ENCODE data around the gene SLC38A4. TPM values are rescaled to one million over a fixed set of nuclear protein-coding genes. Genes with fewer than 3 reads are reported as not detected.

Gene SLC38A4
- polyA plus RNA-seq, 1 of the 3 experiments (the other 2 are of a cell fraction): 66.7 TPM

GRCh38 chr12:46801293-46801692 is 24.5 kb downstream of the SLC38A4 start (continued):
- TF ChIP-seq REST (IDR thresholded peaks at IDR 0.05; ENCODE audit: low read depth, low read length): no peak
- TF ChIP-seq TCF12 (IDR thresholded peaks at IDR 0.05): no peak
- no peak for TF ChIP-seq RCOR1 (IDR thresholded peaks at IDR 0.05; ENCODE audit: low read length)
- TF ChIP-seq USF1 (IDR thresholded peaks at IDR 0.05; ENCODE audit: borderline replicate concordance, low read depth): no peak
- no peak for TF ChIP-seq GATA2 (CRISPR knock-in tag; IDR thresholded peaks at IDR 0.05)
- no peak for TF ChIP-seq RFX5 (IDR thresholded peaks at IDR 0.05; ENCODE audit: low read length)

GRCh38 chr12:46800160-46800559 is 25.6 kb downstream of the SLC38A4 start:
- Histone ChIP-seq H3K27me3 (ENCODE audit: insufficient read depth) (no peaks in the 10 kb centered on the region), H3K4me3 (ENCODE audit: low read depth in 2 of 2, low read length in 1 of 2) (peak overlapping the region in 1 of 2 experiments; percentile 30; a peak in 2 of 4 replicates), H2AFZ (ENCODE audit: low read depth) (no peak overlapping the region), H3K9me3 (0 out of 2 replicates have a peak, but pooled peaks cover 2% of the 10 kb centered on the region), H3K4me2 (peak overlapping the region; percentile 38), H3K36me3 (replicated peaks in 1 of 2; ENCODE audit: control insufficient read depth in 1 of 2, insufficient read depth in 2 of 2, low read length in 1 of 2) (peaks cover 6 to 16% of the 10 kb centered on the region in 2 experiments), H3K9me2 (no peaks in the 10 kb centered on the region), H3K4me1 (ENCODE audit: control insufficient read depth in 1 of 2, insufficient read depth in 2 of 2, low read depth in 1 of 2, low read length in 1 of 2) (peaks cover 0 to 23% of the 10 kb centered on the region in 2 experiments; a peak in 2 of 4 replicates), H4K20me1 (ENCODE audit: insufficient read depth) (no peaks in the 10 kb centered on the region), H3F3A (replicated peaks; ENCODE audit: insufficient read depth) (peaks cover 9% of the 10 kb centered on the region), H3K79me2 (ENCODE audit: insufficient read depth) (peaks cover 30% of the 10 kb centered on the region), H3K9ac (peak overlapping the region; percentile 4; the same call in 1 of the 2 replicates), H3K27ac (ENCODE audit: low read depth in 2 of 2, low read length in 1 of 2) (peak overlapping the region; percentile 8 to 68)
- CTCF ChIA-PET: no interaction called here
- 55% methylated on average over 4 of the region's 4 CpGs for WGBS (ENCODE audit: low lambda C conversion rate)
- no peak for DNase-seq
- POLR2A ChIA-PET: no interaction called here
- TF ChIP-seq GABPA (IDR thresholded peaks at IDR 0.05; ENCODE audit: low read depth) (no peak), RCOR1 (IDR thresholded peaks at IDR 0.05; ENCODE audit: low read length) (no peak), NRF1 (IDR thresholded peaks at IDR 0.05; ENCODE audit: low read depth, low read length) (no peak), MEF2A (IDR thresholded peaks at IDR 0.05; ENCODE audit: borderline replicate concordance, low read depth) (no peak), NFIC (IDR thresholded peaks at IDR 0.05; ENCODE audit: borderline replicate concordance) (no peak), TCF12 (IDR thresholded peaks at IDR 0.05) (no peak), FOSL2 (IDR thresholded peaks at IDR 0.05; ENCODE audit: borderline replicate concordance, low read depth) (no peak), RFX5 (IDR thresholded peaks at IDR 0.05; ENCODE audit: low read length) (no peak), IRF3 (IDR thresholded peaks at IDR 0.05; ENCODE audit: low read depth, low read length) (no peak), JUND (IDR thresholded peaks at IDR 0.05) (no peak), SMC3 (IDR thresholded peaks at IDR 0.05; ENCODE audit: low read depth, low read length) (no peak), TAF1 (IDR thresholded peaks at IDR 0.05; ENCODE audit: borderline replicate concordance, low read depth, low read length) (no peak), ELF1 (IDR thresholded peaks at IDR 0.05) (no peak), TEAD4 (IDR thresholded peaks at IDR 0.05; ENCODE audit: borderline replicate concordance, insufficient read depth) (no peak), MXI1 (IDR thresholded peaks at IDR 0.05; ENCODE audit: low read depth, low read length) (no peak), REST (IDR thresholded peaks at IDR 0.05; ENCODE audit: low read depth, low read length) (no peak), EZH2phosphoT487 (IDR thresholded peaks at IDR 0.05; ENCODE audit: borderline replicate concordance, low read depth) (no peak), USF2 (IDR thresholded peaks at IDR 0.05; ENCODE audit: borderline replicate concordance, low read depth, low read length) (no peak)
- TF ChIP-seq, protein P1, sequence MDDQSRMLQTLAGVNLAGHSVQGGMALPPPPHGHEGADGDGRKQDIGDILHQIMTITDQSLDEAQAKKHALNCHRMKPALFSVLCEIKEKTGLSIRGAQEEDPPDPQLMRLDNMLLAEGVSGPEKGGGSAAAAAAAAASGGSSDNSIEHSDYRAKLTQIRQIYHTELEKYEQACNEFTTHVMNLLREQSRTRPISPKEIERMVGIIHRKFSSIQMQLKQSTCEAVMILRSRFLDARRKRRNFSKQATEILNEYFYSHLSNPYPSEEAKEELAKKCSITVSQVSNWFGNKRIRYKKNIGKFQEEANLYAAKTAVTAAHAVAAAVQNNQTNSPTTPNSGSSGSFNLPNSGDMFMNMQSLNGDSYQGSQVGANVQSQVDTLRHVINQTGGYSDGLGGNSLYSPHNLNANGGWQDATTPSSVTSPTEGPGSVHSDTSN (IDR thresholded peaks at IDR 0.05): no peak

Measured in SK-N-SH (cell line).